Thyroid gland (tissue), 4 donors: ENCODE results near the gene WFDC1.

ENCODE experiments used
- POLR2A ChIP-seq, 2 donors: fragments of 450-650 bp; IDR thresholded peaks; one replicate each; pipeline ENCODE4 v1.6.1; 2017; ENCODE audit warnings: antibody characterized with exemption in 2 of 2, mild to moderate bottlenecking in 2 of 2, moderate library complexity in 1 of 2
- TF ChIP-seq, protein P1 (sequence below), 6 experiments: fragments of 200-600 bp in 3 of 6; fragments of 450-650 bp in 3 of 6; sonication (generic) in 3 of 6; IDR thresholded peaks; one replicate each; pipeline ENCODE4 v1.5.1; 2016 to 2019; ENCODE audit warnings: antibody characterized with exemption in 6 of 6, mild to moderate bottlenecking in 2 of 6, inconsistent platforms in 1 of 6, moderate library complexity in 1 of 6

DNA sequence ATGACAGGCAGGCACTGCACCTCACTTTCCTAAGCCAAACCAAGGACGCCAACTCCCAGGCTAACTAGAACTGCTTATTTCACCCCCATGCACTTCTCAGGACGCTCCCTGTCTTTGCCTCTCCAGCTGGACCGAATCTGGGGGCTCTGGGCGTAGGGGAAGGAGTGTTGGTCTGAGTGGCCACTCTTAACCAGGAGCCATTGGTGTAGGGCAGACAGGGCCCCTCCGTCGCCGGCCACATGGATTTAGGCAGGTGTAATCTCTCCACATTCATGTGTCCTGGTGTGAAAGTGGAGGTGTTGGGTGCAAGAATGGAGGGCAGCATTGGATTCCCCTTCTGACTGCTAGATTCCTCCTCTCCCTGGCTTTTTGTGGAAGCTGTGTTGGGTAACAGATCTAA lies 83.4 kb downstream of the WFDC1 start:
- TF ChIP-seq POLR2A (IDR thresholded peaks at IDR 0.05): no peak
- TF ChIP-seq, protein P1, sequence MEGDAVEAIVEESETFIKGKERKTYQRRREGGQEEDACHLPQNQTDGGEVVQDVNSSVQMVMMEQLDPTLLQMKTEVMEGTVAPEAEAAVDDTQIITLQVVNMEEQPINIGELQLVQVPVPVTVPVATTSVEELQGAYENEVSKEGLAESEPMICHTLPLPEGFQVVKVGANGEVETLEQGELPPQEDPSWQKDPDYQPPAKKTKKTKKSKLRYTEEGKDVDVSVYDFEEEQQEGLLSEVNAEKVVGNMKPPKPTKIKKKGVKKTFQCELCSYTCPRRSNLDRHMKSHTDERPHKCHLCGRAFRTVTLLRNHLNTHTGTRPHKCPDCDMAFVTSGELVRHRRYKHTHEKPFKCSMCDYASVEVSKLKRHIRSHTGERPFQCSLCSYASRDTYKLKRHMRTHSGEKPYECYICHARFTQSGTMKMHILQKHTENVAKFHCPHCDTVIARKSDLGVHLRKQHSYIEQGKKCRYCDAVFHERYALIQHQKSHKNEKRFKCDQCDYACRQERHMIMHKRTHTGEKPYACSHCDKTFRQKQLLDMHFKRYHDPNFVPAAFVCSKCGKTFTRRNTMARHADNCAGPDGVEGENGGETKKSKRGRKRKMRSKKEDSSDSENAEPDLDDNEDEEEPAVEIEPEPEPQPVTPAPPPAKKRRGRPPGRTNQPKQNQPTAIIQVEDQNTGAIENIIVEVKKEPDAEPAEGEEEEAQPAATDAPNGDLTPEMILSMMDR (IDR thresholded peaks at IDR 0.05): no peak
